ENCODE measurements around the gene HDDC3.

The HDDC3 gene

DNA sequence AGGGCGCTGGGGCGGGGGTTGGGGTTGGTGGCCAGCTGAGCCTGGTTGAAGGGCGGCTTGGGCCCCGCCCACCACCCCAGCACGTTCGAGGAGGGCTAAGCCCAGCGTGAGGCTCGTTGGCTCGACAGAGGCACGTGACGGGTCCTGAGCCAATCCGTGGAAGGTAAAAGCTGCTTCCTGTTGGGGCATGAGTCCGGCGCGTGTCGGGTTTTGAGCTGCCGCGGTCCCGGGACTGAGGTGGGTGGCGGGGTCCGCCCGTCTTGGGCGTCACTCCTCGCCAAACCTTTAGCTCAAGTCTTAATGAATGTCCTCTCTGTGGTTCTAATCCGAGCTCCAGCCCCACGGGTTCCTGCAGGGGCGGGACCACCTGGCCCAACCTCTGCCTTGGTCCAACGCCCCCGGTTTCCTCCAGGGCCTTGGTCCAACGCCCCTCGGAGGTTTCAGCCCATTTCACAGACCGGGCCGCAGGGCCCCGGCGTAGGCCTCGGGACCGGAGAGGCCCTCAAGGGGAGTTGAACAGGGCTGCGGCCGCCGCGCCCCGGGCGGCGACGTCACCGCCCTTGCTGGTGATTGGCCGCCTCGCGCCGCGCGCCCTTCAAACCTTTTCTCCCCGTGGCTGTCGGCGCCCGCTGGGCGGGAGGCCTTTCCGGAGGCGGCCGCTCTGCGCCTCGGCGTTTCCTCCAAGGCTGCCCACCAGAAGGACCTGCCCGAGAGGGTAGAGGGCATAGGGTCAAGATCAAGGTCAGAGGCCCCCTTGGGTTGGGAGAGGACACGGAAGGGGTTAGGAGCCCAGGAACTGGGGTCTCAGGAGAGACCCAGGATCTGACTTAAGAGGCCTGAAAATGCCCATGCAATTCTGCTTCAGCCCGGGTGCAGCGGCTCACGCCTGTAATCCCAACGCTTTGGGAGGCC, 22.6 kb upstream of the HDDC3 start, which contains the start of gene RCCD1:
Gene RCCD1, plus strand, starts transcription at position 173 of the 912 bp plus-strand sequence. CDS start 1,851 bp downstream, outside the sequence.
- peak within 1 kb of the TSS; percentile 82 to 87 for H3K4me3 ChIP-seq (replicated peaks in 1 of 2; ENCODE audit: low read depth in 2 of 2, low read length in 2 of 2)
- DNase-seq (ENCODE audit: low read depth in 2 of 2), result peak; percentile 95 to 96
- TF ChIP-seq, protein P1, sequence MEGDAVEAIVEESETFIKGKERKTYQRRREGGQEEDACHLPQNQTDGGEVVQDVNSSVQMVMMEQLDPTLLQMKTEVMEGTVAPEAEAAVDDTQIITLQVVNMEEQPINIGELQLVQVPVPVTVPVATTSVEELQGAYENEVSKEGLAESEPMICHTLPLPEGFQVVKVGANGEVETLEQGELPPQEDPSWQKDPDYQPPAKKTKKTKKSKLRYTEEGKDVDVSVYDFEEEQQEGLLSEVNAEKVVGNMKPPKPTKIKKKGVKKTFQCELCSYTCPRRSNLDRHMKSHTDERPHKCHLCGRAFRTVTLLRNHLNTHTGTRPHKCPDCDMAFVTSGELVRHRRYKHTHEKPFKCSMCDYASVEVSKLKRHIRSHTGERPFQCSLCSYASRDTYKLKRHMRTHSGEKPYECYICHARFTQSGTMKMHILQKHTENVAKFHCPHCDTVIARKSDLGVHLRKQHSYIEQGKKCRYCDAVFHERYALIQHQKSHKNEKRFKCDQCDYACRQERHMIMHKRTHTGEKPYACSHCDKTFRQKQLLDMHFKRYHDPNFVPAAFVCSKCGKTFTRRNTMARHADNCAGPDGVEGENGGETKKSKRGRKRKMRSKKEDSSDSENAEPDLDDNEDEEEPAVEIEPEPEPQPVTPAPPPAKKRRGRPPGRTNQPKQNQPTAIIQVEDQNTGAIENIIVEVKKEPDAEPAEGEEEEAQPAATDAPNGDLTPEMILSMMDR (IDR thresholded peaks at IDR 0.05; ENCODE audit: low read depth, low read length), result no peak

DNA sequence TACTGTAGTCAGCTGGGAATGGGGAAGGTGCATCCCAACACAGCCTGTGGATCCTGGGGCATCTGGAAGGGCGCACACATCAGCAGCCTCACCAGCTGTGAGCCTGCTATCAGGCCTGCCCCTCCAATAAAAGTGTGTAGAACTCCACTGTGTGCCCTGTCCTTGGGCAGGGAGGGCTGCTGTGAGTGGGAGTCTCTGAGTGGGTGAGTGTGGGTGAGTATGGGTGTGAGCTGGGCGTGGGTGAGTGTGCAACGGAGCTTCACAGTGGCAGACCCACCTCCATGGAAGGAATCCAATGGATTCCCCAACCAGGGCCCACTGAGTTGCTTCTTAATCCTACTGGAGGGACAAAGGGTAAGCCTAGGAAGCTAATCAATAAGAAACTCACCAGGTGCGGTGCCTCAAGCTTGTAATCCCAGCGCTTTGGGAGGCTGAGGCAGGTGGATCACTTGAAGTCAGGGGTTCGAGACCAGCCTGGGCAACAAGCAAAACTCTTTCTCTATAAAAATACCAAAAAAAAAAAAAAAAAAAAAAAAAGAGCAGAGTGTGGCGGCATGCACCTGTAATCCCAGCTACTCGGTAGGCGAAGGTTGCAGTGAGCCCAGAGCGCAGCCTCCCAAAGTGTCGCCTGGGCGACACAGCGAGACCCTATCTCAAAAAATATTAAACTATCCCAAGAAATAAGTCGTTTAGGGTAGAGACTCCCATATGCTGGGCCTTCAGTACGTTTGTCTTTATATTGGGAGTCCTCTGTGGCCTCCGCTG, 21.8 kb upstream of the HDDC3 start:
- TF ChIP-seq, protein P1 (IDR thresholded peaks at IDR 0.05; ENCODE audit: low read depth, low read length), result no peak
- H3K4me3 ChIP-seq (replicated peaks in 1 of 2; ENCODE audit: low read depth in 2 of 2, low read length in 2 of 2), result peak overlapping the region in 1 of 2 donors; percentile 82
- DNase-seq (ENCODE audit: low read depth in 2 of 2), result no peak

DNA sequence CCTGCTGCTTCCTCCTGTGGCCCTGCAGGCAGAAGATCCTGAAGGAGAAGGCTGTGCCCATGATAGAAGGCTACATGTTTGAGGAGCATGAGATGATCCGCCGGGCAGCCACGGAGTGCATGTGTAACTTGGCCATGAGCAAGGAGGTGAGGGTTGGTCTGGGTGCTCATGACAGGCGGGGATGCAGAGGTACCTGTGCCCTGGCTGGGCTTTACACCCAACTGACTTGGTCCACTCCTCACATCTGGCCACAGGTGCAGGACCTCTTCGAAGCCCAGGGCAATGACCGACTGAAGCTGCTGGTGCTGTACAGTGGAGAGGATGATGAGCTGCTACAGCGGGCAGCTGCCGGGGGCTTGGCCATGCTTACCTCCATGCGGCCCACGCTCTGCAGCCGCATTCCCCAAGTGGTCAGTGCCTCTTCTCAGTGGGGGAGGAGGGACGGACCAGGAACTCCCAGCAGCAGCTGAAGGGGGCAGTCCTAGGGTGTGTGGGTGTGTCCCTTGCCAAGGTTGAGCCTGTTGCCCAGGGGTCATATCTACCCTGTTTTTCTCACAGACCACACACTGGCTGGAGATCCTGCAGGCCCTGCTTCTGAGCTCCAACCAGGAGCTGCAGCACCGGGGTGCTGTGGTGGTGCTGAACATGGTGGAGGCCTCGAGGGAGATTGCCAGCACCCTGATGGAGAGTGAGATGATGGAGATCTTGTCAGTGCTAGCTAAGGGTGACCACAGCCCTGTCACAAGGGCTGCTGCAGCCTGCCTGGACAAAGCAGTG, 20.7 kb upstream of the HDDC3 start:
- no peak overlapping the region for H3K4me3 ChIP-seq (replicated peaks in 1 of 2; ENCODE audit: low read depth in 2 of 2, low read length in 2 of 2)
- DNase-seq (ENCODE audit: low read depth in 2 of 2), result no peak
- TF ChIP-seq, protein P1 (IDR thresholded peaks at IDR 0.05; ENCODE audit: low read depth, low read length), result no peak

DNA sequence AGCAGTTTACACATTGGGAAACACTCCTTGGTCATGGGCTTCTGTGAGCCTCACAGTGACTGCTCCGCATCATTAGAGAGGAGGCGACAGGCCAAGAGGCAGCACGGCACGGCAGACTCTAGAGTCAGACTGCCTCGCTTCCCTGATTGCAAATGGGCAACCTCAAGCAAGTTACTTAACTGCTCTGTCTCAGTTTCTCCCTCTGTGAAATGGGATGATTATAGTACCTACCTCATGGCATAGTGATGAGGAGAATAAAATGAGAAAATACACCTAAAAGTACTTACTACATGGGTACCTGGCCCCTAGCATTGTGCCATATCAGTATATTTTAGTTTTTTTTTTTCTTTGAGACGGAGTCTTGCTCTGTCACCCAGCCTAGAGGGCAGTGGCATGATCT, 18.3 kb upstream of the HDDC3 start:
- DNase-seq (ENCODE audit: low read depth in 2 of 2), result no peak
- TF ChIP-seq, protein P1 (IDR thresholded peaks at IDR 0.05; ENCODE audit: low read depth, low read length), result no peak
- H3K4me3 ChIP-seq (replicated peaks in 1 of 2; ENCODE audit: low read depth in 2 of 2, low read length in 2 of 2), result no peak overlapping the region

DNA sequence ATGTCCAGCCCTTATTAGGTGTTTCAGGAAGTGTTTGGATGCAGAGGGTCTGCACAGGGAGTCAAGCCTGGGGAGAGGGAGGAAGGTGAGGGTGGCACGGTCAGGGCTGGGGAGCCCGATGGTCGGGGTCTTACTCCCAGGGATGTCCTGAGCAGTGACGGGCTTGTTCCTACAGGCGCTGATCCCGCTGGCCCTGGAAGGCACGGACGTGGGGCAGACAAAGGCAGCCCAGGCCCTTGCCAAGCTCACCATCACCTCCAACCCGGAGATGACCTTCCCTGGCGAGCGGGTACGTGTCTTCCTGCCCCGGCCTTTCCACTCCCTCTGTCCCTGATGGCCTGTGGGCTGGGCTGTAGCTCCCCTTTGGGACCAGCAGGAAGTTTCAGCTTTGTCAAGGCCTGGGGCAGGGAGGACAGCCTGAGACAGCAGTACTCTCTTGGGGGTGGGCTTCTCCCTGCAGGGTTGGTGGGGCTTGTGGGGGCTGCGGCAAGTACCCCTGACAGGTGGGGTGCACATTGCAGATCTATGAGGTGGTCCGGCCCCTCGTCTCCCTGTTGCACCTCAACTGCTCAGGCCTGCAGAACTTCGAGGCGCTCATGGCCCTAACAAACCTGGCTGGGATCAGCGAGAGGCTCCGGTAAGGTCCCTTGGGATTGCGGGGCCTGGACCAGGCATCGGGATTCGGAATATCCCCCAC, 17.8 kb upstream of the HDDC3 start:
- TF ChIP-seq, protein P1 (IDR thresholded peaks at IDR 0.05; ENCODE audit: low read depth, low read length), result no peak
- no peak for DNase-seq (ENCODE audit: low read depth in 2 of 2)
- no peak overlapping the region for H3K4me3 ChIP-seq (replicated peaks in 1 of 2; ENCODE audit: low read depth in 2 of 2, low read length in 2 of 2)

DNA sequence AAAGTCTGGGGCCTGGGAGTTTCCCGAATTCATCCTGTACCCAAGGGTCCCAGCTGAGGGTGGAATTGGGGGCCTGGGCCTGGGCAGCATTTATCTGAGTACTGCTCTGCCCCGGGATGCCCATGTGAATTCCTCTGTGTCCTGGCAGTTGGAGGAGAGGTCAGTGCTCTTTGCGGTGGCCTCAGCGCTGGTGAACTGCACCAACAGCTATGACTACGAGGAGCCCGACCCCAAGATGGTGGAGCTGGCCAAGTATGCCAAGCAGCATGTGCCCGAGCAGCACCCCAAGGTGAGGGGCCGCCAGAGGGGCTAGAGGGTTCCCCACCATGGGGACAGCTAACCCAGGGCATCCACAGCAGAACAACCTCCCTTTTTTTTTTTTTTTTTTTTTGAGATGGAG, 16.2 kb upstream of the HDDC3 start:
- no peak overlapping the region for H3K4me3 ChIP-seq (replicated peaks in 1 of 2; ENCODE audit: low read depth in 2 of 2, low read length in 2 of 2)
- no peak for DNase-seq (ENCODE audit: low read depth in 2 of 2)
- TF ChIP-seq, protein P1 (IDR thresholded peaks at IDR 0.05; ENCODE audit: low read depth, low read length), result no peak
